AG04449 (cell line): ENCODE results near the gene EPHA6.

Source experiments
- CTCF ChIA-PET: fragments of 350-600 bp; formaldehyde crosslinking; extraction: SDS; loops from one replicate; lab custom pipeline; 2021; ENCODE audit warnings: antibody characterized with exemption; lab: Yijun Ruan, JAX
- POLR2A ChIA-PET: fragments of 400-600, 350-600 bp; formaldehyde crosslinking; extraction: SDS; loops from one replicate; lab custom pipeline; 2020; ENCODE audit warnings: antibody characterized with exemption, inconsistent platforms; lab: Yijun Ruan, JAX
- DNase-seq: peaks from one replicate; pipeline ENCODE4 v3.0.0-alpha.2; 2010; ENCODE audit warnings: low read depth, low spot score
- H3K4me3 ChIP-seq: 2 replicates; pipeline ENCODE4 v1.5.1; 2011; ENCODE audit warnings: low read depth, mild to moderate bottlenecking, control low read depth, low read length
- CTCF ChIP-seq: IDR thresholded peaks from one replicate; pipeline ENCODE4 v1.5.1; 2011; ENCODE audit warnings: mild to moderate bottlenecking, moderate library complexity, low read length, control low read depth, inconsistent platforms; ENCODE audit not compliant: insufficient read depth; ENCODE audit errors: missing control alignments

The EPHA6 gene

GRCh38 chr3:97189835-97190234 lies 375.4 kb downstream of the EPHA6 start:
- DNase-seq = no peak
- CTCF ChIA-PET = no interaction called here
- TF ChIP-seq CTCF = no peak
- no peak overlapping the region for H3K4me3 ChIP-seq
- POLR2A ChIA-PET = no interaction called here

- ChIA-PET CTCF (no interaction called here), POLR2A (no interaction called here)
- TF ChIP-seq CTCF = no peak
- no peak for DNase-seq
- H3K4me3 ChIP-seq = no peak overlapping the region
Observed at GRCh38 chr3:97197083-97197482, 382.7 kb downstream of the EPHA6 start.

GRCh38 chr3:97197830-97198229 lies 383.4 kb downstream of the EPHA6 start:
- ChIA-PET POLR2A (no interaction called here), CTCF (no interaction called here)
- DNase-seq = no peak
- no peak for TF ChIP-seq CTCF
- no peak overlapping the region for H3K4me3 ChIP-seq

GRCh38 chr3:97200387-97200786 lies 386.0 kb downstream of the EPHA6 start:
- TF ChIP-seq CTCF = no peak
- CTCF ChIA-PET = no interaction called here

GRCh38 chr3:97201814-97202213 lies 387.4 kb downstream of the EPHA6 start:
- TF ChIP-seq CTCF = no peak
- ChIA-PET CTCF (no interaction called here), POLR2A (no interaction called here)
- H3K4me3 ChIP-seq = no peak overlapping the region
- DNase-seq = no peak

More at GRCh38 chr3:97200387-97200786, 386.0 kb downstream of the EPHA6 start:
- H3K4me3 ChIP-seq = no peak overlapping the region
- POLR2A ChIA-PET = no interaction called here
- no peak for DNase-seq

GRCh38 chr3:97228966-97229365 lies 414.6 kb downstream of the EPHA6 start:
- H3K4me3 ChIP-seq = no peak overlapping the region
- POLR2A ChIA-PET = no interaction called here
- CTCF ChIA-PET = no interaction called here
- no peak for TF ChIP-seq CTCF
- DNase-seq = no peak
